ENCODE results near the gene KCP. TPM values are rescaled to one million over a fixed set of nuclear protein-coding genes. Genes with fewer than 3 reads are reported as not detected.

Gene KCP
- total RNA-seq, 2 experiments from 2014 or later = 1.4 to 2.3 TPM

GRCh38 chr7:128889121-128889520 is 21.4 kb downstream of the KCP start:
- BruUV-seq (replicated peaks) = no TSS peak
- no peak overlapping the region for H3K4me2 ChIP-seq (ENCODE audit: low read length)
- no peaks in the 10 kb centered on the region for H3K9me3 ChIP-seq (ENCODE audit: low read length)
- H2AFZ ChIP-seq (ENCODE audit: low read length) = no peak overlapping the region
- H3K9me2 ChIP-seq (ENCODE audit: insufficient read depth, low read length) = no peaks in the 10 kb centered on the region
- H3K4me3 ChIP-seq (ENCODE audit: low read depth, low read length, poor library complexity, severe bottlenecking) = no peak overlapping the region
- intact Hi-C loops (cut with micrococcal nuclease; ENCODE audit: unreplicated experiment) = no loop called here
- no peaks in the 10 kb centered on the region for H3K79me2 ChIP-seq (ENCODE audit: insufficient read depth, low read depth, low read length)
- no peak overlapping the region for H3K27ac ChIP-seq (ENCODE audit: low read depth, low read length, poor library complexity, severe bottlenecking)
- no peak for DNase-seq (ENCODE audit: low spot score)
- CTCF ChIA-PET (ENCODE audit: unreplicated experiment) = no interaction called here
- H3K36me3 ChIP-seq (ENCODE audit: insufficient read depth, low read length) = no peaks in the 10 kb centered on the region
- peaks cover 3% of the 10 kb centered on the region for H3K4me1 ChIP-seq (ENCODE audit: insufficient read depth, low read length, poor library complexity, severe bottlenecking)
- POLR2A ChIA-PET = no interaction called here
- H4K20me1 ChIP-seq (ENCODE audit: insufficient read depth, low read length) = no peaks in the 10 kb centered on the region
- no peak for TF ChIP-seq CTCF (conservative IDR thresholded peaks at IDR 0.05; ENCODE audit: low read length)

DNA sequence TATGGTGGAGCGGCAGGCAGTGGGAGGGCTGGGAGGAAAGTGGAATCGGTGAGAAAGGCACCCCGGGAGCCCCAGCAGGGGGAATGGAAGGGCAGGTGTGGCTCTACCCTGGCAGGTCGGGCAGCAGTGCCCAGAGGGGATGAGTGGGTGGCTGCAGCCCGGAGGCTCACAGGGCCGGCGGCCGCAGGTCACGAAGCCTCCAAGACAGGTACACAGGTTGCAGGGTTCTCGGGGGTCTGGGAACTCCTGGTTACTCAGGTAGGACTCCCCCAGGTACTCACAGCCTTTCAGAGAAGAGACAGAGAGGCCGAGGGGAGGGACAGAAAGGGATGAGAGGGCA is 21.8 kb downstream of the KCP start:
- BruUV-seq (replicated peaks) = no TSS peak
- DNase-seq (ENCODE audit: low spot score) = no peak
- no peaks in the 10 kb centered on the region for H3K9me2 ChIP-seq (ENCODE audit: insufficient read depth, low read length)
- TF ChIP-seq EZH2phosphoT487 (IDR thresholded peaks at IDR 0.05; ENCODE audit: borderline replicate concordance, low read depth, low read length) = no peak
- no peak overlapping the region for H3K27ac ChIP-seq (ENCODE audit: low read depth, low read length, poor library complexity, severe bottlenecking)
- peaks cover 7% of the 10 kb centered on the region for H3K4me1 ChIP-seq (ENCODE audit: insufficient read depth, low read length, poor library complexity, severe bottlenecking)
- no peaks in the 10 kb centered on the region for H3K9me3 ChIP-seq (ENCODE audit: low read length)
- ChIA-PET POLR2A (no interaction called here), CTCF (ENCODE audit: unreplicated experiment) (no interaction called here)
- H3K4me2 ChIP-seq (ENCODE audit: low read length) = no peak overlapping the region
- intact Hi-C loops (cut with micrococcal nuclease; ENCODE audit: unreplicated experiment) = no loop called here
- no peaks in the 10 kb centered on the region for H4K20me1 ChIP-seq (ENCODE audit: insufficient read depth, low read length)
- H3K79me2 ChIP-seq (ENCODE audit: insufficient read depth, low read depth, low read length) = no peaks in the 10 kb centered on the region
- H2AFZ ChIP-seq (ENCODE audit: low read length) = no peak overlapping the region
- H3K36me3 ChIP-seq (ENCODE audit: insufficient read depth, low read length) = no peaks in the 10 kb centered on the region
- no peak overlapping the region for H3K4me3 ChIP-seq (ENCODE audit: low read depth, low read length, poor library complexity, severe bottlenecking)

- H2AFZ ChIP-seq (ENCODE audit: low read length) = no peak overlapping the region
- intact Hi-C loops (cut with micrococcal nuclease; ENCODE audit: unreplicated experiment) = no loop called here
Measured at GRCh38 chr7:128888039-128888755, 22.3 kb downstream of the KCP start.

More at GRCh38 chr7:128888039-128888755, 22.3 kb downstream of the KCP start:
- H3K27ac ChIP-seq (ENCODE audit: low read depth, low read length, poor library complexity, severe bottlenecking) = no peak overlapping the region
- ChIA-PET POLR2A (no interaction called here), CTCF (ENCODE audit: unreplicated experiment) (no interaction called here)
- BruUV-seq (replicated peaks) = no TSS peak
- no peaks in the 10 kb centered on the region for H3K36me3 ChIP-seq (ENCODE audit: insufficient read depth, low read length)
- TF ChIP-seq CTCF (conservative IDR thresholded peaks at IDR 0.05; ENCODE audit: low read length) = no peak
- TF ChIP-seq EZH2phosphoT487 (IDR thresholded peaks at IDR 0.05; ENCODE audit: borderline replicate concordance, low read depth, low read length) = no peak
- peaks cover 8% of the 10 kb centered on the region for H3K4me1 ChIP-seq (ENCODE audit: insufficient read depth, low read length, poor library complexity, severe bottlenecking)
- H3K9me3 ChIP-seq (ENCODE audit: low read length) = no peaks in the 10 kb centered on the region
- no peak overlapping the region for H3K4me2 ChIP-seq (ENCODE audit: low read length)
- H3K9me2 ChIP-seq (ENCODE audit: insufficient read depth, low read length) = no peaks in the 10 kb centered on the region
- no peak overlapping the region for H3K4me3 ChIP-seq (ENCODE audit: low read depth, low read length, poor library complexity, severe bottlenecking)
- H4K20me1 ChIP-seq (ENCODE audit: insufficient read depth, low read length) = no peaks in the 10 kb centered on the region
- H3K79me2 ChIP-seq (ENCODE audit: insufficient read depth, low read depth, low read length) = no peaks in the 10 kb centered on the region
- DNase-seq (ENCODE audit: low spot score) = no peak
